Neuronal stem cell (in vitro differentiated cells): ENCODE data around the gene RAPGEF2.

Source experiments
- DNase-seq: peaks from one replicate; pipeline ENCODE4 v3.0.0-alpha.2; 2013; ENCODE audit warnings: low spot score
- H2AFZ ChIP-seq: one replicate; pipeline ENCODE4 v1.6.1; 2013; ENCODE audit warnings: mild to moderate bottlenecking, low read length, inconsistent platforms
- H2AK5ac ChIP-seq: 2 replicates; pipeline ENCODE4 v1.6.1; 2013; ENCODE audit warnings: low read depth, mild to moderate bottlenecking, inconsistent platforms, low read length, moderate library complexity, mixed read lengths
- H2BK120ac ChIP-seq: 2 replicates; pipeline ENCODE4 v1.6.1; 2013; ENCODE audit warnings: low read depth, mild to moderate bottlenecking, inconsistent platforms, low read length, moderate library complexity, mixed read lengths
- H2BK12ac ChIP-seq: one replicate; pipeline ENCODE4 v1.6.1; 2013; ENCODE audit warnings: low read length, inconsistent platforms
- H2BK15ac ChIP-seq: 2 replicates; pipeline ENCODE4 v1.6.1; 2013; ENCODE audit warnings: mild to moderate bottlenecking, low read length, inconsistent platforms, mixed read lengths
- H2BK5ac ChIP-seq: one replicate; pipeline ENCODE4 v1.6.1; 2013; ENCODE audit warnings: inconsistent platforms, mild to moderate bottlenecking, low read length, moderate library complexity
- H3K14ac ChIP-seq: one replicate; pipeline ENCODE4 v1.6.1; 2013; ENCODE audit warnings: low read length, inconsistent platforms
- H3K18ac ChIP-seq: 2 replicates; pipeline ENCODE4 v1.6.1; 2013; ENCODE audit warnings: low read length, inconsistent platforms
- H3K23ac ChIP-seq: 2 replicates; pipeline ENCODE4 v1.6.1; 2013; ENCODE audit warnings: low read depth, mild to moderate bottlenecking, mixed read lengths, low read length, inconsistent platforms; ENCODE audit not compliant: poor library complexity
- H3K27ac ChIP-seq: replicated peaks from 3 replicates; pipeline ENCODE4 v1.5.1; 2013; ENCODE audit warnings: low read length, inconsistent platforms
- H3K27me3 ChIP-seq, 3 experiments: 2 replicates each; pipeline ENCODE4 v1.6.1; 2013; ENCODE audit warnings: low read length in 3 of 3, mild to moderate bottlenecking in 2 of 3, inconsistent platforms in 1 of 3, low read depth in 1 of 3, mixed read lengths in 1 of 3, moderate library complexity in 1 of 3; ENCODE audit not compliant: control insufficient read depth in 3 of 3, insufficient read depth in 3 of 3
- H3K36me3 ChIP-seq, 2 donors: replicated peaks in 1 of 2; 2 replicates each; pipeline ENCODE4 v1.6.1; 2013; ENCODE audit warnings: low read length in 2 of 2; ENCODE audit not compliant: control insufficient read depth in 2 of 2, insufficient read depth in 2 of 2
- H3K4ac ChIP-seq: 2 replicates; pipeline ENCODE4 v1.6.1; 2013; ENCODE audit warnings: inconsistent platforms, mild to moderate bottlenecking, low read length, moderate library complexity
- H3K4me1 ChIP-seq, 2 donors: 1 replicate in 1 of 2; 2 replicates in 1 of 2; pipeline ENCODE4 v1.6.1; 2013; ENCODE audit warnings: low read length in 2 of 2, low read depth in 1 of 2; ENCODE audit not compliant: control insufficient read depth in 2 of 2, insufficient read depth in 1 of 2
- H3K4me2 ChIP-seq: one replicate; pipeline ENCODE4 v1.6.1; 2013; ENCODE audit warnings: mild to moderate bottlenecking, low read length, inconsistent platforms; ENCODE audit not compliant: insufficient read depth, poor library complexity, severe bottlenecking
- H3K4me3 ChIP-seq, 2 donors: 2 replicates each; pipeline ENCODE4 v1.5.1; 2013; ENCODE audit warnings: low read length in 2 of 2, mild to moderate bottlenecking in 2 of 2, inconsistent platforms in 1 of 2, moderate library complexity in 1 of 2
- H3K79me1 ChIP-seq: one replicate; pipeline ENCODE4 v1.6.1; 2013; ENCODE audit warnings: low read depth, mild to moderate bottlenecking, inconsistent platforms, low read length, moderate library complexity
- H3K9ac ChIP-seq: one replicate; pipeline ENCODE4 v1.6.1; 2013; ENCODE audit warnings: mild to moderate bottlenecking, low read depth, low read length, inconsistent platforms; ENCODE audit not compliant: poor library complexity
- H3K9me3 ChIP-seq, 2 donors: replicated peaks in 1 of 2; 2 replicates each; pipeline versions ENCODE3 to v1.6.1; 2013; ENCODE audit warnings: low read length in 2 of 2, mild to moderate bottlenecking in 2 of 2, inconsistent platforms in 1 of 2, low read depth in 1 of 2, mixed read lengths in 1 of 2, moderate library complexity in 1 of 2; ENCODE audit not compliant: control insufficient read depth in 2 of 2, insufficient read depth in 1 of 2
- H4K8ac ChIP-seq: one replicate; pipeline ENCODE4 v1.6.1; 2013; ENCODE audit warnings: low read depth, mild to moderate bottlenecking, inconsistent platforms, low read length, moderate library complexity
- H4K91ac ChIP-seq: one replicate; pipeline ENCODE4 v1.6.1; 2013; ENCODE audit warnings: low read length, low read depth, mild to moderate bottlenecking, inconsistent platforms; ENCODE audit not compliant: poor library complexity
- WGBS, 2 donors: extraction: QIAGEN DNeasy Blood & Tissue Kit; methylation state at CpG; one replicate each; pipeline ENCODE4 v1.1.7; 2013; ENCODE audit warnings: missing lambda C conversion rate in 2 of 2, mixed read lengths in 1 of 2; ENCODE audit not compliant: insufficient read length in 2 of 2, insufficient replicate concordance in 1 of 2; ENCODE audit errors: extremely low coverage in 2 of 2; 5-methylcytosine and 5-hydroxymethylcytosine counted together

RAPGEF2 gene

GRCh38 chr4:159151689-159152088 lies 48.8 kb downstream of the RAPGEF2 start:
- H3K4me2 ChIP-seq = no peak overlapping the region
- no peak overlapping the region for H2BK120ac ChIP-seq
- no peak overlapping the region for H3K9ac ChIP-seq
- no peak overlapping the region for H2BK15ac ChIP-seq
- no peak overlapping the region for H2BK12ac ChIP-seq
- no peak for DNase-seq
- no peak overlapping the region for H3K14ac ChIP-seq
- no peaks in the 10 kb centered on the region for H3K27me3 ChIP-seq
- H3K36me3 ChIP-seq = no peaks in the 10 kb centered on the region
- H4K8ac ChIP-seq = no peak overlapping the region
- H3K23ac ChIP-seq = no peak overlapping the region
- no peak overlapping the region for H2AK5ac ChIP-seq
- H2BK5ac ChIP-seq = no peak overlapping the region
- H3K4me3 ChIP-seq = no peak overlapping the region
- peaks cover 0 to 6% of the 10 kb centered on the region in 2 donors for H3K4me1 ChIP-seq
- WGBS, 2 donors = no CpG with 5 or more reads among the region's 1 CpG
- no peak overlapping the region for H3K18ac ChIP-seq
- H2AFZ ChIP-seq = no peak overlapping the region
- no peak overlapping the region for H3K27ac ChIP-seq
- no peaks in the 10 kb centered on the region for H3K9me3 ChIP-seq
- H3K4ac ChIP-seq = no peak overlapping the region
- no peak overlapping the region for H4K91ac ChIP-seq
- H3K79me1 ChIP-seq = no peaks in the 10 kb centered on the region

DNA sequence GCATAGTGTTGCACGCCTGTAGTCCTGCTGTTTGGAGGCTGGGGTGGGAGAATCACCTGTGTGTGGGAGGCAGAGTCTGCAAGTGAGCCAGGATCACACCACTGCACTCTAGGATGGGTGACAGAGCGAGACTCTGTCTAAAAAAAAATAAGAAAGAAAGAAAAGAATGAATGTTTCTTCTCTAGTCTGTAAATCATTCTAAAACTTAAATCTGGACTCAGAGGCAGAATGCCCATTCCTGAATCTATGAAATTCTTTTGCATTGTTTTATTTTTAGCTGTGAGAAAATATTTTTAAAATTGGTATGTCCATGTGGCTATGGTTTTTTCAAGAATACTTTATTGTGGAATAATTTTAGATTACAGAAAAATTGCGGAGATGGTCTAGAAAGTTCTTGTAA lies 49.3 kb downstream of the RAPGEF2 start:
- H2BK12ac ChIP-seq = no peak overlapping the region
- no peak overlapping the region for H3K18ac ChIP-seq
- no peak overlapping the region for H2AK5ac ChIP-seq
- WGBS, 2 donors = no CpG with 5 or more reads among the region's 3 CpGs
- H2AFZ ChIP-seq = no peak overlapping the region
- H3K4me1 ChIP-seq = peaks cover 0 to 8% of the 10 kb centered on the region in 2 donors
- no peaks in the 10 kb centered on the region for H3K27me3 ChIP-seq
- H3K9ac ChIP-seq = no peak overlapping the region
- no peak overlapping the region for H2BK5ac ChIP-seq
- no peak overlapping the region for H2BK15ac ChIP-seq
- no peaks in the 10 kb centered on the region for H3K9me3 ChIP-seq
- H4K8ac ChIP-seq = no peak overlapping the region
- H3K4me2 ChIP-seq = no peak overlapping the region
- no peak overlapping the region for H3K23ac ChIP-seq
- no peak overlapping the region for H3K14ac ChIP-seq
- H3K4ac ChIP-seq = no peak overlapping the region
- DNase-seq = no peak
- H3K27ac ChIP-seq = no peak overlapping the region
- no peaks in the 10 kb centered on the region for H3K79me1 ChIP-seq
- no peak overlapping the region for H4K91ac ChIP-seq
- no peak overlapping the region for H2BK120ac ChIP-seq
- H3K4me3 ChIP-seq = no peak overlapping the region
- no peaks in the 10 kb centered on the region for H3K36me3 ChIP-seq

DNA sequence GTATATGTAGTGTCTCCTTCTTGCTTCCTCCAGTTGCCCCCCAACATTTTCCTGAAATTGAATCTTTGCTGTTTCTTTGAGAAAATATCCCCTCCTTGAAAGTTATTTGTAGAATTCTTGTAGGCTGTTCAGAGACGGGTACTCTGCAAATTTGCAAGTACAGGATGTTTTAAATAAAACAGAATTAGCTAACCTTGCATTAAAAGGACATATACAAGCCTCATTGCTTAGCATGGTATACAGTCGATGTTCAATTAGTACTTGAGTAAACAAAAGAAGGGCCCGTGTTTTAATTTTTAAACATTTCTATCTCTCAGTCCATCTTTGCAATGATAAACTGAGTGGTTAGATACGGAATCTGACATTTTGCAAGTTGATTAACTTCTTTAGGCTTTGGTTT lies 50.8 kb downstream of the RAPGEF2 start:
- no peak overlapping the region for H3K9ac ChIP-seq

DNA sequence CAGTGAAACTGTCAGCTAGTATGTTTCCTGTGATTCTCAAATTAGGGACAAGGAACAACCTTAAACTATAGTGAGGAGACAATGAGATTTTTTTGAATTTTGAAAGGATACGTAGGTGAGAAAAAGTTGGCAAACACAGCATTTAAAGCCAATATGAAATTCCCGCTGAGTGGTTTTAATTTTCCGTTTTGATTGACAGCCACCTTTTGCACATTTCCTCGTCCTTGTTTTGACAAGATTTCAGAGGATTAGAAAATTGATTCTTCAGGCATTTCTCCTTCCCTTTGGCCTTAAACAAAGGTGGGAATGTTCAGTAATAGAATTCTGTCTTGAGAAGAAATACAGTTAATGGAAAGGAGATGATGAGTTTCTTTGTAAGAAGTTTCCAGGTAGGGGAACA lies 52.2 kb downstream of the RAPGEF2 start:
- no peaks in the 10 kb centered on the region for H3K36me3 ChIP-seq
- H3K4me2 ChIP-seq = no peak overlapping the region
- H3K4me1 ChIP-seq = peaks cover 4 to 14% of the 10 kb centered on the region in 2 donors
- H2AFZ ChIP-seq = no peak overlapping the region
- H3K27me3 ChIP-seq = no peaks in the 10 kb centered on the region
- H2BK12ac ChIP-seq = no peak overlapping the region
- no peak overlapping the region for H4K8ac ChIP-seq
- no peaks in the 10 kb centered on the region for H3K79me1 ChIP-seq
- H2AK5ac ChIP-seq = no peak overlapping the region
- no peak overlapping the region for H3K18ac ChIP-seq
- H3K27ac ChIP-seq = no peak overlapping the region
- no CpG with 5 or more reads among the region's 4 CpGs for WGBS, 2 donors
- no peak overlapping the region for H2BK120ac ChIP-seq
- no peak overlapping the region for H3K14ac ChIP-seq
- no peak overlapping the region for H3K9ac ChIP-seq
- H3K4me3 ChIP-seq = no peak overlapping the region
- H3K23ac ChIP-seq = no peak overlapping the region
- H2BK5ac ChIP-seq = no peak overlapping the region
- H3K4ac ChIP-seq = no peak overlapping the region
- H4K91ac ChIP-seq = no peak overlapping the region
- H2BK15ac ChIP-seq = no peak overlapping the region
- H3K9me3 ChIP-seq = no peaks in the 10 kb centered on the region
- no peak for DNase-seq

More for the DNA sequence above, 50.8 kb downstream of the RAPGEF2 start:
- Histone ChIP-seq H3K4me1 (peaks cover 0 to 12% of the 10 kb centered on the region in 2 donors), H3K4me3 (no peak overlapping the region), H2AFZ (no peak overlapping the region), H3K4me2 (no peak overlapping the region), H4K91ac (no peak overlapping the region), H2BK15ac (no peak overlapping the region), H3K27ac (no peak overlapping the region), H3K14ac (no peak overlapping the region), H2AK5ac (no peak overlapping the region), H3K23ac (no peak overlapping the region), H3K79me1 (no peaks in the 10 kb centered on the region), H3K18ac (no peak overlapping the region), H4K8ac (no peak overlapping the region), H2BK5ac (no peak overlapping the region), H3K9me3 (no peaks in the 10 kb centered on the region), H3K27me3 (no peaks in the 10 kb centered on the region), H2BK120ac (no peak overlapping the region), H2BK12ac (no peak overlapping the region), H3K4ac (no peak overlapping the region), H3K36me3 (no peaks in the 10 kb centered on the region)
- DNase-seq = no peak
- no CpG with 5 or more reads among the region's 4 CpGs for WGBS, 2 donors
